Inflammatory macrophage treated with lipopolysaccharide for 4 hours (primary cell): Measurements from ENCODE around the gene NFS1.
"Not testable (repeated sequence)": the region's sequence is repeated elsewhere in the genome, so short reads cannot be mapped to it uniquely, and the experiment has no call there.

Source experiments
- DNase-seq: peaks from one replicate; pipeline ENCODE4 v3.0.0-alpha.2; 2020

The NFS1 gene

GRCh38 chr20:35699127-35699956, at the start of gene NFS1, which contains the start of gene ROMO1:
NFS1 (minus strand) TSS chr20:35699352; CDS start chr20:35699288, 64 bp downstream.
ROMO1 (plus strand) TSS chr20:35699405; CDS start chr20:35699633, 228 bp downstream.
- peak; percentile 81 for DNase-seq

GRCh38 chr20:35744492-35744841, 45.3 kb upstream of the NFS1 start:
- DNase-seq = not testable (repeated sequence)

- DNase-seq = peak; percentile 85
Observed at GRCh38 chr20:35743693-35744491, 44.7 kb upstream of the NFS1 start.

GRCh38 chr20:35742741-35743523, 43.8 kb upstream of the NFS1 start:
- peak; percentile 78 for DNase-seq

- peak; percentile 100 for DNase-seq
Observed at GRCh38 chr20:35741892-35742740, 43.0 kb upstream of the NFS1 start, which contains the start of gene RBM39. RBM39 (minus strand) TSS chr20:35742260; CDS start chr20:35740874, 1,386 bp downstream.

- DNase-seq = peak; percentile 62
Observed at GRCh38 chr20:35739294-35740163, 40.4 kb upstream of the NFS1 start.

- DNase-seq = no peak
Observed at GRCh38 chr20:35738410-35739179, 39.4 kb upstream of the NFS1 start.

GRCh38 chr20:35737865-35738333, 38.7 kb upstream of the NFS1 start:
- no peak for DNase-seq

- no peak for DNase-seq
Observed at GRCh38 chr20:35735826-35736470, 36.8 kb upstream of the NFS1 start.

GRCh38 chr20:35734777-35735649, 35.9 kb upstream of the NFS1 start:
- DNase-seq = no peak

GRCh38 chr20:35734374-35734773, 35.2 kb upstream of the NFS1 start:
- DNase-seq = no peak

GRCh38 chr20:35732644-35732982, 33.5 kb upstream of the NFS1 start:
- no peak for DNase-seq

- no peak for DNase-seq
Observed at GRCh38 chr20:35731862-35732643, 32.9 kb upstream of the NFS1 start.

GRCh38 chr20:35731469-35731788, 32.3 kb upstream of the NFS1 start:
- DNase-seq = no peak

GRCh38 chr20:35730583-35731468, 31.7 kb upstream of the NFS1 start:
- no peak for DNase-seq

- DNase-seq = no peak
Observed at GRCh38 chr20:35729836-35730582, 30.9 kb upstream of the NFS1 start.
